ENCODE measurements around the gene GSPT1. TPM values are rescaled to one million over a fixed set of nuclear protein-coding genes. Genes with fewer than 3 reads are reported as not detected.
A peak's percentile ranks its signal among the peaks of the same experiment; 100 is the strongest.
"Not testable (repeated sequence)": the region's sequence is repeated elsewhere in the genome, so short reads cannot be mapped to it uniquely, and the experiment has no call there.

GSPT1 gene
- total RNA-seq, 6 experiments from 2014 or later: 47.9 to 75.9 (median 50.6) TPM

DNA sequence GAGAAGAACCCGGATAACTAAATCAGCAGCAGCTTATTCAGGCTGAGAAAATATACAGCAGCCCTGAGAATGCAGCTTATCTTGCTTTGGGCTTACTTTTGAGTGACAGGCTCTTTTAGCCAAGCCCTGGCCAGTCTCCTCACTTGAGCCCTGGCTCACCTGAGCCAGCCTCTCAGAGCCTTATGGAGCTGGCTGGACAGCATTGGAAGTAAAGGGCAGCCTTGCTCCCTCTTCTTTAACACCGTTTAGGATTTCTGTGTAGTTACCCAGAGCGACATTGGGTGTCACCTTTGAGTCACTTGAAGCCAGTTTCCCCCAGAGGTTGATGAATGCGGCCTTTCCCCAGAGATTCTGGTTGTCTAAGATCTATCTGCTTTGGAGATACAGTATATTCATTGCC is 33.8 kb upstream of the GSPT1 start:
- Histone ChIP-seq H3K27me3 (no peaks in the 10 kb centered on the region), H3K9me3 (no peaks in the 10 kb centered on the region), H3K27ac (no peak overlapping the region), H3K4me3 (no peak overlapping the region), H3K4me1 (no peaks in the 10 kb centered on the region), H3K36me3 (no peaks in the 10 kb centered on the region)
- TF ChIP-seq, protein P1, sequence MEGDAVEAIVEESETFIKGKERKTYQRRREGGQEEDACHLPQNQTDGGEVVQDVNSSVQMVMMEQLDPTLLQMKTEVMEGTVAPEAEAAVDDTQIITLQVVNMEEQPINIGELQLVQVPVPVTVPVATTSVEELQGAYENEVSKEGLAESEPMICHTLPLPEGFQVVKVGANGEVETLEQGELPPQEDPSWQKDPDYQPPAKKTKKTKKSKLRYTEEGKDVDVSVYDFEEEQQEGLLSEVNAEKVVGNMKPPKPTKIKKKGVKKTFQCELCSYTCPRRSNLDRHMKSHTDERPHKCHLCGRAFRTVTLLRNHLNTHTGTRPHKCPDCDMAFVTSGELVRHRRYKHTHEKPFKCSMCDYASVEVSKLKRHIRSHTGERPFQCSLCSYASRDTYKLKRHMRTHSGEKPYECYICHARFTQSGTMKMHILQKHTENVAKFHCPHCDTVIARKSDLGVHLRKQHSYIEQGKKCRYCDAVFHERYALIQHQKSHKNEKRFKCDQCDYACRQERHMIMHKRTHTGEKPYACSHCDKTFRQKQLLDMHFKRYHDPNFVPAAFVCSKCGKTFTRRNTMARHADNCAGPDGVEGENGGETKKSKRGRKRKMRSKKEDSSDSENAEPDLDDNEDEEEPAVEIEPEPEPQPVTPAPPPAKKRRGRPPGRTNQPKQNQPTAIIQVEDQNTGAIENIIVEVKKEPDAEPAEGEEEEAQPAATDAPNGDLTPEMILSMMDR (IDR thresholded peaks at IDR 0.05): peak; percentile 40 to 57 (median 48)
- TF ChIP-seq POLR2A (IDR thresholded peaks at IDR 0.05): no peak
- ATAC-seq (peak; percentile 75 to 94 (median 92)), DNase-seq (no peak)
- WGBS (ENCODE audit: insufficient coverage, low coverage, low lambda C conversion rate, missing lambda C conversion rate): 18% methylated on average over 4 of the region's 4 CpGs
- intact Hi-C loops (cut with DNase I): no loop called here

DNA sequence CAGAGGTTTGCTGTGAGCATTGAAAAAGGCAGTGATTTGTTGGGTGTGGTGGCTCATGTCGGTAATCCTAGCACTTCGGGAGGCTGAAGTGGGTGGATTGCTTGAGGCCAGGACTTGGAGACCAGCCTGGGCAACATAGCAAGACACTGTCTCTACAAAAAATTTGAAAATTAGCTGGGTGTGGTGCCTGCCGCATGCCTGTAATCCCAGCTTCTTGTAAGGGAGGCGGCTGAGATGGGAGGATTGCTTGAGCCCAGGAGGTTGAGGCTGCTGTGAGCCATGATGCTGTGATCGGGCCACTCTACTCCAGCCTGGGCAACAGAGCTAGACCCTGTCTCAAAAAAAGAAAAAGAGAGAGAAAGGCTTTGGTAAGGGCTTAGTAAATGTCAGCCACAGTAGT is 33.1 kb upstream of the GSPT1 start:
- DNase-seq (no peak), ATAC-seq (no peak)
- WGBS (ENCODE audit: insufficient coverage, low coverage, low lambda C conversion rate, missing lambda C conversion rate): 94% methylated on average over 4 of the region's 5 CpGs
- H3K9me3 ChIP-seq: no peaks in the 10 kb centered on the region
- no peak overlapping the region for H3K4me3 ChIP-seq
- intact Hi-C loops (cut with DNase I): no loop called here
- no peaks in the 10 kb centered on the region for H3K4me1 ChIP-seq
- H3K36me3 ChIP-seq: no peaks in the 10 kb centered on the region
- TF ChIP-seq, protein P1 (IDR thresholded peaks at IDR 0.05): no peak
- TF ChIP-seq POLR2A (IDR thresholded peaks at IDR 0.05): no peak
- no peaks in the 10 kb centered on the region for H3K27me3 ChIP-seq
- no peak overlapping the region for H3K27ac ChIP-seq

DNA sequence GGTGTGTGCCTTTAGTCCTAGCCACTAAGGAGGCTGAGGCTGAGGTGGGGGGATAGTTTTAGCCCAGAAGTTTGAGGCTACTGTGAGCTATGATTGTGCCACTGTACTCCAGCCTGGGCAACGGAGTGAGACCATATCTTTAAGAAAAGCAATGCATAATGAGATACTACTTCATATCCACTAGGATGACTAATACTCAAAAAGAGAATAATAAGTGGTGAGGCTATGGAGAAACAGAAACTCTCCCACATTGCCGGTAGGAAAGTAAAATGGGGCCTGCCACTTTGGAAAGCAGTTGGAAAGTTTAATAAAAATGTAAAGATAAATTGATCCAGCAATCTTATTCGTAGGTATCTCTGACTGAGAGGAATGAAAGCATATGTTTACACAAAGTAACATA is 30.7 kb upstream of the GSPT1 start:
- TF ChIP-seq POLR2A (IDR thresholded peaks at IDR 0.05): no peak
- TF ChIP-seq, protein P1 (IDR thresholded peaks at IDR 0.05): no peak
- no peak for ATAC-seq
- H3K27me3 ChIP-seq: no peaks in the 10 kb centered on the region
- no peaks in the 10 kb centered on the region for H3K4me1 ChIP-seq
- H3K4me3 ChIP-seq: no peak overlapping the region
- H3K27ac ChIP-seq: no peak overlapping the region
- DNase-seq: no peak
- intact Hi-C loops (cut with DNase I): no loop called here
- H3K9me3 ChIP-seq: no peaks in the 10 kb centered on the region
- 69% methylated on average over 3 of the region's 3 CpGs for WGBS (ENCODE audit: insufficient coverage, low coverage, low lambda C conversion rate, missing lambda C conversion rate)
- no peaks in the 10 kb centered on the region for H3K36me3 ChIP-seq

DNA sequence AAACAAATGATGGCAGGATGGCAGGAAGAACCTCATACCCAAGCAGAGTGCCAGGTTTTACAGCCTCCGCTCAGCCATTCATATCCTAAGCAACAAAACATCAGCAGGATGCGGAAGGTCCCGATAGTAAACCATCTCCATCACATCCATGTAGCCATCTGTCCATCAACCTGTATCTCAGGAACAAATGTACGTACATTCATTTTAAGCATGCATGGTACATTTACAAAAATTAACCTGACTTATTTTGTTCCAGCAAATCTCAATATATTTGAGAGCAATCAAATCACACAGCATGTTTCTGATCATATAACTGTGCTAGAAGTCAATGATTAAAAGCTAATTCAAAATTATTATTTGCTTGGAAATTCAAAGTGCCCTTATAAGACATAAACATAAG is 26.2 kb upstream of the GSPT1 start, which contains the start of gene NPIPB2:
TSS of gene NPIPB2 (minus strand) at position 101 of the 400 bp plus-strand sequence. CDS start at position 101, 0 bp downstream.
- ATAC-seq; H3K9me3 ChIP-seq; H3K4me1 ChIP-seq; H3K27me3 ChIP-seq; intact Hi-C loops (cut with DNase I); DNase-seq; H3K27ac ChIP-seq; H3K4me3 ChIP-seq; H3K36me3 ChIP-seq: not testable (repeated sequence)
- 98% methylated on average over 4 of the region's 4 CpGs for WGBS (ENCODE audit: insufficient coverage, low coverage, low lambda C conversion rate, missing lambda C conversion rate)

DNA sequence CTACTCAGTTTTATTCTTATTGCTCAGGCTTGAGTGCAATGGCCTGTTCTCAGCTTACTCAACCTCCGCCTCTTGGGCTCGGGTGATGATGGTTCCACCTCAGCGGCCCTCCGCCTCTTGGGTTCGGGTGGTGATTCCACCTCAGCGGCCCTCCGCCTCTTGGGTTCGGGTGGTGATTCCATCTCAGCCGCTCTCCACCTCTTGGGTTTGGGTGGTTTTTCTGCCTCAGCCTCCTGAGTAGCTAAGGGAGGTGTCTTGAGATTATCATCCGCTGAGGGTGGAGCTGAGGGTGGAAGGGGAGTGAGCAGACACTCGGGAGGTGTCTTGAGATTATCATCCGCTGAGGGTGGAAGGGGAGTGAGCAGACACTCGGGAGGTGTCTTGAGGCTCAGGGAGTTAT is 11.6 kb upstream of the GSPT1 start:
- H3K9me3 ChIP-seq; DNase-seq; H3K4me1 ChIP-seq; ATAC-seq; H3K4me3 ChIP-seq; H3K27me3 ChIP-seq; H3K36me3 ChIP-seq; intact Hi-C loops (cut with DNase I); H3K27ac ChIP-seq: not testable (repeated sequence)
- 82% methylated on average over 11 of the region's 13 CpGs for WGBS (ENCODE audit: insufficient coverage, low coverage, low lambda C conversion rate, missing lambda C conversion rate)

DNA sequence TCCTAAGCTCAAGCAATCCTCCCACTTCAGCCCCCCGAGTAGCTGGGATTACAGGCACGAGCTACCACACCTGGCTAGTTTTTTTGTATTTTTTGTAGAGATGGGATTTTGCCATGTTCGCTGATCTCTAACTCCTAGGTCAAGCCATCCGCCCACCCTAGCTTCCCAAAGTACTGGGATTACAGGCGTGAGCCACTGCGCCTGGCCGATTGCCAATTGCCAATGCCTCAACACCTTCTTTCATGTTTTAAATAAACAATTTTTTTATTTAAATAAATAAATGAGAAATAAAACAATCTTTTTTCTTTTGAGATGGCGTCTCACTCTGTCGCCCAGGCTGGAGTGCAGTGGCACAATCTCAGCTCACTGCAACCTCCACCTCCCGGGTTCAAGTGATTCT is 8.3 kb upstream of the GSPT1 start:
- H3K4me3 ChIP-seq; H3K9me3 ChIP-seq; ATAC-seq; H3K36me3 ChIP-seq; H3K4me1 ChIP-seq; H3K27ac ChIP-seq; DNase-seq; H3K27me3 ChIP-seq; intact Hi-C loops (cut with DNase I): not testable (repeated sequence)
- WGBS (ENCODE audit: insufficient coverage, low coverage, low lambda C conversion rate, missing lambda C conversion rate): 64% methylated on average over 8 of the region's 10 CpGs
